H4 (cell line): Measurements from ENCODE around the gene DLG4. TPM values are rescaled to one million over a fixed set of nuclear protein-coding genes. Genes with fewer than 3 reads are reported as not detected.
A peak's percentile ranks its signal among the peaks of the same experiment; 100 is the strongest.
"Not testable (repeated sequence)": the region's sequence is repeated elsewhere in the genome, so short reads cannot be mapped to it uniquely, and the experiment has no call there.

Source experiments
- DNase-seq: peaks from one replicate; pipeline ENCODE4 v3.0.0-alpha.2; 2015; ENCODE audit warnings: low spot score
- total RNA-seq: library from RNA; depleted of rRNA; stranded (reverse); fragments of >200 nt; shearing (Covaris generic); gene quantifications from 2 replicates; pipeline ENCODE4 v1.2.3, GENCODE V29; 2014

Gene DLG4
- total RNA-seq, 1 experiment from 2014 or later = 3.9 TPM

DNA sequence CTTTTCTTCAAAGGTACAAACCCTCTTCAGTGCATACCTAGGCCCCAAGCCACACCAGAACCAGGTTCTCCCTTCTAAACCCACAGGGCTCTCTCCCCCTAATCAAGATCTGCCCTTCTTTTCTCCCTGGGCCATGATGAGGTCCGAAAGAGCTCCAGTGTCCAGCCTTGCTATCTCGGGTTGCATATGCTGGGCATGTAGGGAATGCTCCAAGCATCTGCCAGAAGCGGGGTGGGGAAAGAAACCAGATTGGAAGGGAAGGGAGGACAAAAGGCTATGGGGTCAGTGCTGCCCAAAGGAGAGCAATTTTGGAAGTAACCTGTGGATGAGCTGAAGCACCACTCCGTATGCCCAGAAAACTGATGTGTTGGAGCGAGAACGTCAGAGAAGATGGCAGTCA lies 29.6 kb upstream of the DLG4 start:
- DNase-seq = no peak

DNA sequence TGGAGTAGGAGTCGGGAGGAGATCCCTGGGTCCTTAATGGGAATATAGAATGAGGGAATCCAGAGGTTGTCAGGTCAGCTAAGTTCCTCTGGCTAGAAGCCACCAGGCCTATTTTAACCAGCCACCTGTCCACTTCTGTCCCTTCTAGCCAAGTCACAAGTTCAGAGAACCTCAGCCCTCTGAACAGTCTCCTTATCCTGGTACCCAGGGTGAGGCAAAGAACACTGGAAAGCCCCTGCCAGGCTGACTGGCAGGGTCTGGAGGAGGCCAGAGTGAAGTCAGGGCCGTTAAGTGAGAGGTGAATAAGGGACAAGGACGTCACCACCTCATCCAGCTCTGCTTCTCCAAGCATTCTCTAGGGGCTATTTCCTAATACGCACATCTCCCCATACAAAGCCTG lies 29.2 kb upstream of the DLG4 start:
- DNase-seq = no peak

DNA sequence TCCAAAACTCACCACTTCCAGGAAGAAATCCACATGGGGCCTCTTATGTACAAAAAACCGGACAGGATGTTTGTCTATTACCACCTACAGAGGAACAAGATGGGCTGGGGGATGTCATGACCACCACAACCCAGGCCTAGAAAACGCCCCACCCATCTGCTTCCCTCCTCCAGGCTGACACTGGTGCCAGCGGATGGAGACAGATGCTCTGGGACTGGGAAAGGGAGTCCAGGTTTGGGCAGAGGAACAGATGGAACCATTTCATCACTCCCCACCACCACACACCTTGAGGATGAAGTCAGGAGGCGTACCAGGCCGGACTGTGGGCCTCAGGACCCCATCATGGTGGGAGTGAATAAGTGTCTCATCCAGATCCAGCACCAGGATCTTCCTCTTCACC lies 27.1 kb upstream of the DLG4 start:
- DNase-seq = no peak

DNA sequence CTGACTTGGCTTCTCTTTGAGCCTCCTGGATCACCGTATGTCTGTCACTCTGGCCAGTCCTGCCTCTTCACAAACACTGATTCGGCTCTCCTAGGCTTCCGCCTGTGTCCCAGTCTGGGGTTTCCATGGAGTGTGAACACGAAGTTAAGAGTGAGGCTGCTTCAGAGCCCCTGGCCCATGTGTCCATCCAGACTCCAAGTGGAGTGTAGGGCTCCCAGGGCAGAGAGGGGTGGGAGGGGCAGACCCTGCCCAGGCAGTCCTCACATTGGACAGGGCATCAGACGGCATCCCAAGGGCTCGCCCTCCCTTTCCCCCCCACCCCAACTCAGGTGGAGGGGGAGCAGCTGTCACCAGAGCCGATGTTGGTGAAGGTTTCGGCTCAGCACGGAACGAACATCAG lies 24.2 kb upstream of the DLG4 start:
- not testable (repeated sequence) for DNase-seq

DNA sequence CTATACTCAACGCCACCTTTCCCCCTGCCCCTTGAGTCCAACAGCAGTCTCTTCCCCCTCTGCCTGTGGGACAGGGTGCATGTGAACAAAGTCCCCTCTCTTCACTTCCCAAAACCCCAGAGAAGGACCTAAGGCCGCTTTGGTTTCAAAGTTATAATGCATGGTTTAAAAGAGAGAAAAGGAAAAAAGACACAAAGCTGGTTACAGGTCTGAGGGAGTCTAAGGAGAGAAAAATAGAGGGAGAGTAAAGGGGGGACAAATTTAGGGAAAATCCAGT lies 23.8 kb upstream of the DLG4 start:
- no peak for DNase-seq

DNA sequence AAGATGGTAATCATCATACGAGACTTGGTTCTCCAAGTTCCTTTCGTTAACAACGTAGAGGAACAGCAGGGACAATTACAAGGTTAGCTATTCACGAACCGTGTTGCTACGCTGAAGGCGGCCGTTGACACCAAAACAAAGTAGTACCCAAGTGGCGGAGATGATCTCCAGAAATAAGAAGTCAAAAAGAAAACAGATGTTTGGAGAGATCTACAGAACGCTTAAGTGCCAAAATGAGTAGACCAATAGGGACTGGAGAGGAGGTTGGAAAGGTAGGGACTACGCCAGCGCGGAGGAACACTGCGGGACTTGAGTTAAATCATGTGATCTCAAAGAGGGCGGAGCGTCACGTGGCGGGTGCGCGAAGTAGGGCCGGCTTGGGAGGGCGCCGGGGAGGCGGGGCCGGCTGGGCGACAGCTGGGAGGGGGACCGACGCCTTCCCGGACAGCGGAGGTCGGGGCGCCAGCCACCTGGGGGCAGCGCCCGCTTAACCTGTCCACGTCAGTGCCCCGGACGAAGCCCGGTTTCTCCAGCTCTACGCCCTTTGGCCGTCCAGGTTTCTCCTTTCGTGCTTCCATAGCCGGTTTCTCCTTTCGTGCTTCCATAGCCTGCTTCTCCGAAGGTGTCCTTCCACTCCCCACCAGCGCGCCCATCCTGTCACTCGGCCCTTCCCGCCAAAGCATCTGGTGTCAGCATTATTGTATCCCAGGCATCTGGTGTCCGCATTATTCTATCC lies 23.2 kb upstream of the DLG4 start:
- peak; percentile 85 for DNase-seq

DNA sequence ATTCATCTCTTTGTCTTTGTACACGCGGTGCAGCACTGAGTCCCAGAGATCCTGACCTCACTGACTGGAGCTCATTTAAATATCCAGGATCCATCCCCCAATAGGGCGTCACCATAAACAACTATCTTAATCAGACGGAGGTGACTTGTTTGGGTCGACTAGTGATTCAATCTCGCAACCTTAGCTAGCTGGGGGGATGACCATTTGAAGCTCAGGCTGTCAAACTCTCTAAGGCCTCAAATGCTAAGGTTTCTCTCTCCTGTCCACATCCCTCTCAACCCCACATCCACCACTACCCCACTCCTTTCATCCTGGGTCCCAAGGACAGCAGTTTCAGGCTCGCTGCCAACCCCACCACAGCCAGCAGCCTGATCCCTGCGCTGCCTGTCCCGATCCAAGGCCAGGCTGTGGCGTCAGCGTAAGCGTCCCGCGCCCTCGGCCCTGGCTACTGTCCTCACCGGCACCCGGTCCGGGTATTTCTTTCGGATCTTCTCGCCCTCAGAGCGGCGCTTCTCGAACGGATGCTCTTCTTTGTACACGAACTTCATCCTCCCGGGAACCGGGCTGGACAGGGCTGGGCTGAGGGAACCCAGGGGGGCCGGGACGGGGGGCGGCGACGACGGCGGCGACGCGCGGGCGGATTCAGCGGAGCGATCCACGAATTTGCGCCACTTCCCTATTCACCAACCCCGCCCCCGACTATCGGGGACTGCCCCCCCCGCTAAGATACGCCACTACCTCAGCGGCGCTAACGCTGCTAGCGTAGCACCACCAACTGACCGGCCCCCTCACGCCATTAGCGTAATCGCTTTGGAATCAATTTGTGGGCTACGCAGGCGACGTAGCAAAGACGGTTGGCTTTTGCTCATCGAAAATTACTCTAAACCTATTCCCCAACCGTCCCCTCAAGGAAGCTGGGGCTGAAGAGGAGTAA lies 22.4 kb upstream of the DLG4 start, which contains the start of gene GABARAP:
TSS of gene GABARAP (minus strand) at position 667 of the 934 bp plus-strand sequence. CDS start at position 548, 119 bp downstream.
- peak; percentile 82 for DNase-seq

DNA sequence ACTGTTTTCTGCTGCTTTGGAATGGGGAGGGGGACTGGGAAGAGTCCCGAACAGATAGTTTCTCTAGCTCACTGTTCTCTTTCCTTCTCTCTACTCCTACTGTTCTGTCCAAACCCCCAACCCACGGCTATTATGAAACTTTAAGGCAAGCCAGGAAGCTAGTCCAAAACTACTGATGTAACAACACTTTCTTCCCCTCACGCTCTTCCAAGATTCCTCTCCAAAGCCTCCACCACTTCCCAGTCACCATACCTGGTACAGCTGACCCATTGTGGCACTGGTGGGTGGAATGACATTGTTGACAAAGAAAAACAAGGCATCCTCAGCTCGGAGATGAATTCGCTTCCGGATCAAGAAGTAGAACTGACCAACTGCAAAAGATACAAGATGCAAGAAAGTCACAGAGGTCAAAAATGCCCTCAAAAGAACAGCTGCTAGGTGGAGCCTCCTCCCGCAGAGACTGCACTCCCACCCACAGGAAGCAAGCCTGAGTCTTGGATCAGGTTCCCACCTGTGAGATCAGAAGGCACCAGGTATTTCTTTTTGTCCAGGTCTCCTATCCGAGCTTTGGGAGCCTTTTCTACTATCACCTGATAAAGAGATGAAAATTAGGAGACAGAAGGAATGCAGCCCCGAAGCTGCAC lies 21.6 kb upstream of the DLG4 start:
- DNase-seq = no peak

DNA sequence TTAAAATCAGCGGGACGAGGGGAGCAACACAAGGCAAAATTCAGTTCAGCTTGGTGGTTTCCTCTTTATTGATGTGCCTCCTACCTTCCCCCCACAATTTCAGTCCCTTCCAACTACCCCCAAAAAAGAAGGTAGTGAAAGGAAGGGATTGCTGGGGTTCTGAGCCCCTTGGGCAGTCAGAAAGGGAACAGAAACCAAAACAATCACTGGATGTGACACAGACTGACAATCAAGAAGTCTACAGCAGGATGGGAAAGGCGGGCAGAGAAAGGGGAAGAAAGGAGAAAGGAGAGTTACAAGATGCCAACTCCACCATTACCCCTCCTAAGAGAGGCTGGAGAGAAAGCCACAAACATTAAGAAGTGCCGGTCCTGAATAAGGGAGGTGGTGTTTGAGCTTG lies 20.7 kb upstream of the DLG4 start:
- no peak for DNase-seq

DNA sequence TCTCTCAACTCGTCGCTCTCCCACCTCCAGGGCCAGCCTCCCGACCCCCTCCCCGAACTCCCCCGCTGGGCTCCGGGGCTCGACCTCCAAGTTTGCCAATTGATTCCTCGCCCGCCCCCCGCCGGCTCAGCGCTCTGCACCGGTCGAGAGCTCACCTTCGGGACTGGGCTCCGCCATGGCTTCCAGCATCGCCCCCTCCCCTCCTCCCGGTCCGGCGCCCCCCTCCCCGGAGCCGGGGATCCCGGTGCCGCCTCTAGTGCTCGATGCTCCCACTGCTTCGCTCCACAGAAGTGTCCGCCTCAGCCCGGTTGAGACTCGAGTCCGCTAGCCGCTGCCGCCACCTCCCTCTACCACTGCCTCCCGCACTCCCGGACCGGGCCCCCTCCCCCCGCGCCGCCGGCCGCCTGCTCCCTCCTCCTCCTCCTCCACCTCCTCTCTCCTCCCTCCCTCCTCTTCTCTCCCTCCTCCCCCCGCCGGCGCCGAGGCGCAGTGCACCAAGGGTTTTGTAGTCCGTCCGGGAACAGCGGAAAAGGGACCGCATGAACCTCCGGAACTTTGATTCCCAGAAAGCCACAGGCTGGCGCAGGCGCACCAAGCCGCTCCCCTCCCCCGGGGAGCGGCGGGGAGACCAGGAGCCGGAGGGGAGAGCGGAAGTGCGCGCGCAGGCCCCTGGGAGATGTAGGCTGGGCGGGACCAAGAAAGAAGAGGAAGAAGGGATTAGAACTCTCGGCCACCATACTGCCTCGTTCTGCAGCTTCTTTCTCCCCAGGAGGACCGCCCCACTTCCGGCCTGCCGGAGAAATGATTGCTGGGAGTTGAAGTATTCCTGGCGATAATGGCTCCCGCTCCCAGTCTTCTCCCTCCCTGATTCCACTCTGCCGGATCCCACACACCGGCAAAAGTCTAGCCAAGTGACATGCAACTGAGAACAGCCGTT lies 19.7 kb upstream of the DLG4 start, which contains the start of gene PHF23:
TSS of gene PHF23 (minus strand) at position 367 of the 937 bp plus-strand sequence. CDS start at position 189, 178 bp downstream.
- DNase-seq = peak; percentile 96

DNA sequence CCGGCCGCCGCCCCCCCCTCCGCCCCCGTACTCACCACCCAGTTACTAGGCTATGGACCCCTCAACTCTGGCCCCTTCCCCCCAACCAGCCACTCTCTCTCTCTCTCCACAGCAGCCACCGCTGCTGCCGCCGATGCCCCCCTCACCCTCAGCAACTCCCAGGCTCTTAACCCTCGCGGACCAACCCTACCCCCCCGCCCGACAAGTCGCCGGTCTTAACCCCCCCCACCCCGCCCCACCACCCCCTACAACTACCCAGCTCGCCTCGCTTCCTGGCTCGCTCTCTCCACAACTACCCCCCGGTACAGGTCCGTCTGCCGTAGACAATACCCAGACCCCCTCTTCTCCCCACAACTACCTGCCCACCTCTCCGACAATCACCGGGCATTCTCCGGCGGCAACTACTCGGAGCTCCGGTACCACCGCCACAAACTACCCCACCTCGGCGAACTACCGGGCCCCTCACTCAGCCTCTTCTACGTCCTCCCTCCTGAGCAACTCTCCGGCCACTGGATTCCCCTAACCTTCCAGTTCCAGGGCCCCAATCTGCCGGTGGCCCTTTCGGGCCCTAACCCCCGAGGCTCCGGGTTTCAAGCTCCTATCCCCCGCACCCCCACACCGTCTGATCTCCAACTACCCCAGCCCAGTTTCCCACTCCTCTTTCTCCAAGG lies 18.9 kb upstream of the DLG4 start:
- DNase-seq = no peak

DNA sequence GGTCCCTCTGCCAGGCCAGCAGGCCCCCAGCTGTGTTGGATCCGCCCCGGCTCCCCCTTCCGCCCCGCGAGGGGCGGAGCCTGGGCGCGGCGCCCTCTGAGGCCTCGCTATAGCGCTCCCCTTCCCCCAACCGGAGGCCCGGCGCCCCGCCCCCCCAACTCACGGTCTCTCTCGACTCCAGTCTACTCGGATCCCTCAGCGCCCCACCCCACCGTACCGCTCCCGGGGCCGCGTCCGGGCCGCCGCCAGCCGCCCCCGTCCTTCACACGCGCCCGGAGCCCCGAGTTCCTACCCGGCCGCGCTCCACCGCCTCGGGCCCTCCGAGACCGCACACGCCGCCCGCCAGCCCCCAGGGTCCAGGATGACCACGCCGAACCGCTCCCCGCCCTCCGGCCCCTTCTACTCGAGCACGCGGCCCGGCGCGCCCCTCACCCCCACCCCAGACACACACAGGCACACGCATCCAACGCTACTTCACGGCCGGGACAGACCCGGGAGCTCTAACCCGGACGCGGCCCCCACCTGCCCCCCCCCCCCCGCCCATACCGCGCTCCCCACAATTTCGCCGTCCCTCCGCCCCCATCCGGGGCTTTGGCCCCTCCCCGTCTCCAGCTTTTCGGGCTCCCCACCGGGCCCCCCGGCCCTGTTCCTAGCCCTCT lies 18.3 kb upstream of the DLG4 start:
- no peak for DNase-seq

DNA sequence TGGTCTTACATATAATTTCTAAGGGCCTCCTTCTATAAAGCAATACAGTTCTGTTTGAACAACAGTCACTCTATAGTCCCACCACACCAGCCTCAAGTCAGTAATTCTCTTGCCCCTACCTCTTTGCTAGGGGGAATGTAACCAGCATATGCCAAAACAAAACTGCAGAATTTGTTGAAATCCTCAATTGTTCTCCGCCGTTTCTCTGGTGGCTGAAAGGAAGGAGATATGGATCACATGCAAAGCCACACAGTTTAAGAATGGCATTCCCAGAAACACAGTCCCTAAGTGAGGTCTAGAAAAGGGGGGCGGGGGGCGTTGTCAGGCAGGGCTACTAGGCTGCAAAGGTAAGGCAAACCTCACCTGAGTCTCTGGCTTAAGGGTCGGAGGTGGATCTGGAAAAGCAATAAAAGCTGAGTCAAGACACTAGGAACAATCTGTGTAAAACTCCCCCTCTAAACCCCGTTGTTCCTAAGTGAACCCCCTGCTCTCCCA lies 17.7 kb upstream of the DLG4 start:
- DNase-seq = no peak

DNA sequence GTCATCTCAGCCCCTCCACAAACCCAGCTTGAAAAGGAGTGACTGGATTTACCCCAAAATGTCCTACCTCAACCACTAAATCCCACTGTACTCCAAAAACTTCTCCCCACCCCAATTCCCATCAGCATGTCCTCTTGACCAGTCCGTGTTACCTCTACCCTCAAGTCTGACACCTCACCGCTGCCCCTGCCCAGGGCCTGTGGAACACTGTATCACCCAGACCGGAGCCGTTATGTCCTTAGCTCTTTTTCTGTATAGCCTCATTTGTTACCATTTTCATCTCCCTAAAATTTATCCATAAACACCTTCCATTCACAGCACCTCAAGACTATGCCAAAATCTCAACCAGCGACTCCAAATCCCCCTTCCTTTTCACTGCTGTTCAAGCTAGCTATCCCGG lies 17.2 kb upstream of the DLG4 start:
- no peak for DNase-seq

DNA sequence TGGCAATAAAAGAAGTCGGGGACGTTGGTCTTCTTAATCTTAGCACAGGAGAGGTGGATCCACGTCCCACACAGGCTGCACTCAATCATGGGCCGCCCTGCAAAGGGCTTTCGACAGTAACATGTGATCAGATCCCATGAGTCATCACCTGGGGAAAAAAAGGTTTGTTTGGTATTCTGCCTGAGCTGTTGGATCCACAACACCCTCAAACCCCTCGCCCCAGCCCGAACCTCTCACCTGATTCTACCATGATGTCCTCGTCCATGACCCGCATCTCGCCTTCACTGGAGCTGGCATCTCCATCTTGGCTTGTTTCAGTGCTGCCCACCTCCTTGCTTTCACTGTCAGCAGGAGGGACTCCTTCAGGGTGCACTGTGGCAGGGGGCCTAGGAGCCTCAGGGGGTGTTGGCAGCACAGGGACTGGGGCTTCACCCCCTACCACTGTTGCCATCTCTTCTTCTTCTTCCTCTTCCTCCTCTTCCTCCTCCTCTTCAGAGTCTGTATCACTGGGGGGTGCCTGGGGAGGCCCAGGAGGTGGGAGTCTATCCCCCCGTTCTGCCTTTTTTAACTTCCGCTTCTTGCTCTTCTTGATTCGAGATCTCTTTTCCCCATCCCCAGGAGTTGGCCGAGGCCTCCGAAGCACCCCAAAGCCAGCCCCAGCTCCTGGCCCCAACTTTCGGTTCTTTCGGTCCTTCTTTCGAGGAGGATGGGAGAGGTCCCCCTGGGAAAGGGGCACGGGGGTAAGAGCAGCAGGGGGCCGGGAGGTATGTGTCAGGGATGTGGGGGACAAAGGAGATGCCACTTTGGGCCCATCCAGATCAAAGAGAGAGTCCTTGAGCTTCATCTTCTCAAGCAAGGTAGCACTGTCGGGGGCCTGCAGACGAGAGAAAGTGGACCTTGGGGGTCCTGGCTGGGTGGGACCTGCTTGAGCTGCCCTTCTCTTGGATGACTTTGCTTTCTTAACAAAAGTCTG lies 16.3 kb upstream of the DLG4 start:
- DNase-seq = no peak

DNA sequence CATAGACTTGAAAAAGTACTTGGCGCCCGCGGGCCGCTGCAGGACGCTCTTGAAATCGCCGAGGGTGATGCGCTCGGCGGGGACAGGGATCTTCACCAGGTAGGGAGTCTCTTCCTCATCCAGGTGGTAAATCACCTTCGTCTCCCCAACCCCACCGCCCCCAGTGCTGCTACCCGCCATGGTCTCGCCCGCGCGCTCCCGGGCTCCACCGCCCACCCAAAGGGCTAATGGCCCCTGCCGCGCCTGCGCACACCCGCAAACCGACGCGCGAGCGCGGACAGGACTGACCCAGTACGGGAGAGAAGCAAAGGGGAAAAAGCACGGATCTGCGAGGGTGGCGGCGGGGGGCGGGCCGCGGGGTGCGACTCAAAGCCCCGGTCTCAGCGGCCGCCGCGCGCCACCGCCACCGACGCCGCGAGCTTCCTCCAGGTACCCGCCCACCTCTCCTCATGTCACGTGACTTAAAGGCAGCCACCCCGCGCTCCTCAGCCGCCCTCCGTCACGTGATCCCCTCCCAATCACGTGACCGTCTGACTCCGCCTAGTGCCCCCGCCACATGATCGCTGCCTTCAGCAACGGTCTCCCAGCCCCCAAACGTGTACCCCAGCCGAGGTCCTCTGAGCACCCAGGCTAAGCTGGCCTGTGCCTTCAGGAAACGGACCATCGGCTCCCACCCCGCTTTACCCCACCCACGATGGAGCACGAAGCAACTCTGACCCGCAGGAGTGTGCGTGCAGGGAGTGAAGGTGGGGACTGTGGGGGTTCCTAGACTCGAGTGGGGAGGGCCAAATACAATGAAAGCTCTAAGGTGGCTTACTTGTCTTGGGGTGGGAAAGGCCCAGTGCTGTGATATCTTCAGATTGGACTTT lies 14.7 kb upstream of the DLG4 start, which contains the start of gene DVL2:
TSS of gene DVL2 (minus strand) at position 435 of the 869 bp plus-strand sequence. CDS start at position 180, 255 bp downstream.
- peak; percentile 92 for DNase-seq

DNA sequence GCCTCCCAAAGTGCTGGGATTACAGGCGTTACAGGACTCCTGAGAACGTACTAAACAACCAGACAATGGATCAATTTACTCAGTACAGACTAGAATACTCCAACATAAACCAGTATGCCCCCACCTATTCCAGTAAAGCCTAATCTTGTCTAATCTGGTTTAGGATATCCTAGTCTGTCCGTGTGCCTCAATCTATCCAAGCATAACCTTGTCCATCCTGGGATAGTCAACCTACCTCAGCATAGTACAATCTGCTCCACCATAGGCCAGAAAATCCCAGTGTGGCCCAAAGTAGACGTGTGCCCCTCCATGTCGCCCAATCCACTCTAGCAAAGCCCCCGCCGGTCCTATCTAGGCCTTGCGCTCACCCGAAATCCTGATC lies 14.1 kb upstream of the DLG4 start:
- no peak for DNase-seq

DNA sequence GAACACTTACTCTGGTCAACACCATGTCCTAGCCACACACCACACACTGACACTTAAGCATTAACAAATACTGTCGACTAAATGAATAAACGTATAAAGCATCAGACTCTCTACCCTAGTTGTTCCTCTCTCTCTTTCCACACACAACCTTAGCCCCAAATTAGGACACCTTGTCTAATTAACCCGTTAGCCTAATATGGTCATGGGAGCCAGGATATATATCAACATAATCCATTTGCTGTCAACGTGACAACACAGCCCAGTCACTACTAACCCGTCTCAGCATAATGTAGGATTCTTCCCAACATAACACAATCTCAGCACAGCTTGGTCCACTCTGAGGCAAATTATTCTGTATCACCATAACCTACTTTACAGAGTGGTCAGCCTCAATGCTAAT lies 12.5 kb upstream of the DLG4 start:
- DNase-seq = no peak
